H9 (cell line): ENCODE results near the gene ZSWIM6. TPM values are rescaled to one million over a fixed set of nuclear protein-coding genes. Genes with fewer than 3 reads are reported as not detected.

Experiments
- DNase-seq: peaks from one replicate; pipeline ENCODE4 v3.0.0-alpha.2; 2017
- H2AFZ ChIP-seq: one replicate; pipeline ENCODE4 v1.6.1; 2013; ENCODE audit warnings: mild to moderate bottlenecking, low read length, control low read depth, moderate library complexity
- H2AK5ac ChIP-seq: 2 replicates; pipeline ENCODE4 v1.6.1; 2013; ENCODE audit warnings: low read length, control low read depth, mixed read lengths; ENCODE audit not compliant: insufficient read length
- H2BK120ac ChIP-seq: one replicate; pipeline ENCODE4 v1.6.1; 2013; ENCODE audit warnings: low read depth, mild to moderate bottlenecking, low read length, control low read depth, inconsistent platforms; ENCODE audit not compliant: poor library complexity, severe bottlenecking
- H2BK12ac ChIP-seq: 2 replicates; pipeline ENCODE4 v1.6.1; 2013; ENCODE audit warnings: low read length, control low read depth, mixed read lengths, low read depth; ENCODE audit not compliant: insufficient read length
- H2BK15ac ChIP-seq: 2 replicates; pipeline ENCODE4 v1.6.1; 2013; ENCODE audit warnings: low read depth, low read length, control low read depth
- H2BK20ac ChIP-seq: one replicate; pipeline ENCODE4 v1.6.1; 2013; ENCODE audit warnings: low read depth, mild to moderate bottlenecking, low read length, control low read depth, inconsistent platforms; ENCODE audit not compliant: poor library complexity, severe bottlenecking
- H2BK5ac ChIP-seq: 2 replicates; pipeline ENCODE4 v1.6.1; 2013; ENCODE audit warnings: low read length, control low read depth, mixed read lengths; ENCODE audit not compliant: insufficient read length
- H3K14ac ChIP-seq: 2 replicates; pipeline ENCODE4 v1.6.1; 2013; ENCODE audit warnings: low read length, control low read depth; ENCODE audit not compliant: insufficient read depth
- H3K18ac ChIP-seq: 2 replicates; pipeline ENCODE4 v1.6.1; 2013; ENCODE audit warnings: low read depth, mild to moderate bottlenecking, mixed read lengths, low read length, control low read depth; ENCODE audit not compliant: insufficient read length
- H3K23ac ChIP-seq: 2 replicates; pipeline ENCODE4 v1.6.1; 2013; ENCODE audit warnings: low read length, control low read depth, mixed read lengths, low read depth; ENCODE audit not compliant: insufficient read length
- H3K23me2 ChIP-seq: 2 replicates; pipeline ENCODE4 v1.6.1; 2013; ENCODE audit warnings: low read depth, mild to moderate bottlenecking, mixed read lengths, low read length, control low read depth; ENCODE audit not compliant: insufficient read length, poor library complexity, severe bottlenecking
- H3K27ac ChIP-seq: 2 replicates; pipeline ENCODE4 v1.5.1; 2013; ENCODE audit warnings: low read length, control low read depth, mixed read lengths, low read depth; ENCODE audit not compliant: insufficient read length
- H3K27me3 ChIP-seq: 2 replicates; pipeline ENCODE4 v1.6.1; 2013; ENCODE audit warnings: low read length, control low read depth, inconsistent platforms; ENCODE audit not compliant: insufficient read depth
- H3K4ac ChIP-seq: 2 replicates; pipeline ENCODE4 v1.6.1; 2013; ENCODE audit warnings: low read depth, mild to moderate bottlenecking, control low read depth, inconsistent platforms, low read length, moderate library complexity
- H3K4me1 ChIP-seq: 2 replicates; pipeline ENCODE4 v1.6.1; 2013; ENCODE audit warnings: low read length, control low read depth, inconsistent platforms; ENCODE audit not compliant: insufficient read depth
- H3K4me2 ChIP-seq: 2 replicates; pipeline ENCODE4 v1.6.1; 2013; ENCODE audit warnings: low read length, control low read depth, mixed read lengths; ENCODE audit not compliant: insufficient read length, insufficient read depth
- H3K56ac ChIP-seq: 2 replicates; pipeline ENCODE4 v1.6.1; 2013; ENCODE audit warnings: low read depth, mild to moderate bottlenecking, mixed read lengths, low read length, control low read depth; ENCODE audit not compliant: insufficient read length
- H3K79me1 ChIP-seq: 2 replicates; pipeline ENCODE4 v1.6.1; 2013; ENCODE audit warnings: low read depth, mild to moderate bottlenecking, moderate library complexity, low read length, control low read depth, inconsistent platforms; ENCODE audit not compliant: insufficient read depth, poor library complexity, severe bottlenecking
- H3K79me2 ChIP-seq: 2 replicates; pipeline ENCODE4 v1.6.1; 2013; ENCODE audit warnings: low read length, control low read depth, inconsistent platforms; ENCODE audit not compliant: insufficient read depth
- H3K9ac ChIP-seq: 2 replicates; pipeline ENCODE4 v1.6.1; 2013; ENCODE audit warnings: low read length, control low read depth, mixed read lengths; ENCODE audit not compliant: insufficient read length; ENCODE audit errors: extremely low read depth
- H3K9me3 ChIP-seq: one replicate; pipeline ENCODE4 v1.6.1; 2013; ENCODE audit warnings: low read depth, low read length, inconsistent platforms; ENCODE audit not compliant: control insufficient read depth
- H3T11ph ChIP-seq: one replicate; pipeline ENCODE4 v1.6.1; 2013; ENCODE audit warnings: mild to moderate bottlenecking, low read length, control low read depth, inconsistent platforms
- H4K20me1 ChIP-seq: one replicate; pipeline ENCODE4 v1.6.1; 2013; ENCODE audit not compliant: control insufficient read depth, insufficient read length, insufficient read depth
- H4K5ac ChIP-seq: 2 replicates; pipeline ENCODE4 v1.6.1; 2013; ENCODE audit warnings: low read depth, mild to moderate bottlenecking, mixed read lengths, low read length, control low read depth; ENCODE audit not compliant: insufficient read length
- H4K8ac ChIP-seq: replicated peaks from 2 replicates; pipeline ENCODE4 v1.6.1; 2013; ENCODE audit warnings: low read length, control low read depth, mixed read lengths, low read depth; ENCODE audit not compliant: insufficient read length
- H4K91ac ChIP-seq: 2 replicates; pipeline ENCODE4 v1.6.1; 2013; ENCODE audit warnings: low read depth, mild to moderate bottlenecking, moderate library complexity, mixed read lengths, low read length, control low read depth; ENCODE audit not compliant: insufficient read length
- H3K27ac Mint-ChIP-seq, 3 experiments: 2 replicates in 2 of 3; 3 replicates in 1 of 3; pipeline ENCODE4 v1.8.0; 2020 to 2021; ENCODE audit warnings: mixed read lengths in 3 of 3, mild to moderate bottlenecking in 1 of 3, moderate library complexity in 1 of 3
- H3K27me3 Mint-ChIP-seq: 2 replicates; pipeline ENCODE4 v1.8.0; 2021; ENCODE audit warnings: low read depth, mild to moderate bottlenecking, moderate library complexity, mixed read lengths
- H3K36me3 Mint-ChIP-seq, 3 experiments: 2 replicates in 2 of 3; 3 replicates in 1 of 3; pipeline ENCODE4 v1.8.0; 2020 to 2021; ENCODE audit warnings: low read depth in 3 of 3, mixed read lengths in 3 of 3; ENCODE audit not compliant: insufficient read depth in 1 of 3
- H3K4me1 Mint-ChIP-seq, 2 experiments: 2 replicates each; pipeline ENCODE4 v1.8.0; 2020; ENCODE audit warnings: mixed read lengths in 2 of 2
- H3K4me3 Mint-ChIP-seq, 2 experiments: 2 replicates in 1 of 2; 3 replicates in 1 of 2; pipeline ENCODE4 v1.8.0; 2020 to 2021; ENCODE audit warnings: mild to moderate bottlenecking in 2 of 2, mixed read lengths in 2 of 2, moderate library complexity in 1 of 2
- H3K9me3 Mint-ChIP-seq, 2 experiments: 2 replicates in 1 of 2; 3 replicates in 1 of 2; pipeline ENCODE4 v1.8.0; 2020; ENCODE audit warnings: mild to moderate bottlenecking in 2 of 2, mixed read lengths in 2 of 2, moderate library complexity in 1 of 2
- WGBS: extraction: QIAGEN DNeasy Blood & Tissue Kit; methylation state at CpG from one replicate; pipeline ENCODE4 v1.1.7; 2013; ENCODE audit warnings: missing lambda C conversion rate, low lambda C conversion rate, mixed read lengths; ENCODE audit not compliant: insufficient read length; ENCODE audit errors: extremely low coverage; 5-methylcytosine and 5-hydroxymethylcytosine counted together
- total RNA-seq: library from RNA; stranded (reverse); gene quantifications from 2 replicates; pipeline ENCODE4 v1.2.1, GENCODE V29; 2021
- TF ChIP-seq, protein P1 (sequence below): fragments of 200-600 bp; sonication (generic); conservative IDR thresholded peaks from 3 replicates; pipeline ENCODE4 v1.8.0; 2021; ENCODE audit warnings: antibody characterized with exemption, mild to moderate bottlenecking

ZSWIM6 gene
- total RNA-seq, 1 experiment from 2014 or later: 11.5 TPM

DNA sequence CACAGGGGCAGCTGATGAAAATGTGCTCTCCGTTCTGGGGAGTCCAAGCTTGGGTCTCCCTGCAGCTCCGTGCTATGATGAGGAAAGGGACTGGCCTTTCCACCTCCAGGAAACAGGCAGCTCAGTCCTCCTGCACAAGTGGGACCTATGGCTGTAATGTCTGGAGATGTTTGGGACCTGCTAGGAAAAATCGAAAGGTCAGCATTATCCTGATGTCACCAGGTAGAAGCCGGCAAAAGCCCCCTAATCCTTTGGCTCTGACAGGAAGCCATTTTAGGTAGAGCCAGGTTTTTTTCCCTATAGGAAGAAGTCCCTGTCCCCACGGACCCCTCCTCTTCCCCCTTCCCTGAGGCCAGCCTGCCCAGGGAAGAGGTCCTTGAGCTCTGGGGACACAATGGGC is 240.9 kb downstream of the ZSWIM6 start:
- no peak overlapping the region for H3K4ac ChIP-seq
- Mint-ChIP-seq H3K27me3 (no peaks in the 10 kb centered on the region; the same call in 1 of the 2 replicates), H3K9me3 (no peaks in the 10 kb centered on the region), H3K4me1 (peaks cover 0 to 2% of the 10 kb centered on the region in 2 experiments; a peak in 1 of 4 replicates), H3K27ac (no peak overlapping the region), H3K4me3 (no peak overlapping the region), H3K36me3 (peaks cover 0 to 3% (median 0%) of the 10 kb centered on the region in 3 experiments; a peak in 1 of 7 replicates)
- no peak overlapping the region for H2AFZ ChIP-seq
- no peak overlapping the region for H3K27ac ChIP-seq
- no peaks in the 10 kb centered on the region for H3K79me2 ChIP-seq
- H3K9me3 ChIP-seq: no peaks in the 10 kb centered on the region
- no peak overlapping the region for H2BK20ac ChIP-seq
- TF ChIP-seq, protein P1, sequence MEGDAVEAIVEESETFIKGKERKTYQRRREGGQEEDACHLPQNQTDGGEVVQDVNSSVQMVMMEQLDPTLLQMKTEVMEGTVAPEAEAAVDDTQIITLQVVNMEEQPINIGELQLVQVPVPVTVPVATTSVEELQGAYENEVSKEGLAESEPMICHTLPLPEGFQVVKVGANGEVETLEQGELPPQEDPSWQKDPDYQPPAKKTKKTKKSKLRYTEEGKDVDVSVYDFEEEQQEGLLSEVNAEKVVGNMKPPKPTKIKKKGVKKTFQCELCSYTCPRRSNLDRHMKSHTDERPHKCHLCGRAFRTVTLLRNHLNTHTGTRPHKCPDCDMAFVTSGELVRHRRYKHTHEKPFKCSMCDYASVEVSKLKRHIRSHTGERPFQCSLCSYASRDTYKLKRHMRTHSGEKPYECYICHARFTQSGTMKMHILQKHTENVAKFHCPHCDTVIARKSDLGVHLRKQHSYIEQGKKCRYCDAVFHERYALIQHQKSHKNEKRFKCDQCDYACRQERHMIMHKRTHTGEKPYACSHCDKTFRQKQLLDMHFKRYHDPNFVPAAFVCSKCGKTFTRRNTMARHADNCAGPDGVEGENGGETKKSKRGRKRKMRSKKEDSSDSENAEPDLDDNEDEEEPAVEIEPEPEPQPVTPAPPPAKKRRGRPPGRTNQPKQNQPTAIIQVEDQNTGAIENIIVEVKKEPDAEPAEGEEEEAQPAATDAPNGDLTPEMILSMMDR: no peak
- H3K18ac ChIP-seq: no peak overlapping the region
- DNase-seq: no peak
- H3K23ac ChIP-seq: no peak overlapping the region
- H3K4me2 ChIP-seq: no peak overlapping the region
- H3T11ph ChIP-seq: no peak overlapping the region
- H4K20me1 ChIP-seq: no peaks in the 10 kb centered on the region
- H2BK15ac ChIP-seq: no peak overlapping the region
- H2AK5ac ChIP-seq: no peak overlapping the region
- H3K9ac ChIP-seq: no peak overlapping the region
- no peaks in the 10 kb centered on the region for H3K27me3 ChIP-seq
- H3K14ac ChIP-seq: no peak overlapping the region
- no CpG with 5 or more reads among the region's 5 CpGs for whole genome bisulfite sequencing
- no peak overlapping the region for H2BK12ac ChIP-seq
- H3K4me1 ChIP-seq: no peaks in the 10 kb centered on the region
- H3K23me2 ChIP-seq: no peaks in the 10 kb centered on the region
- no peak overlapping the region for H4K91ac ChIP-seq
- no peak overlapping the region for H4K5ac ChIP-seq
- no peak overlapping the region for H4K8ac ChIP-seq
- no peaks in the 10 kb centered on the region for H3K79me1 ChIP-seq
- no peak overlapping the region for H3K56ac ChIP-seq
- H2BK120ac ChIP-seq: no peak overlapping the region
- H2BK5ac ChIP-seq: no peak overlapping the region
